NCI-H1105 (cell line): ENCODE results near the gene ARHGAP30.
A peak's percentile ranks its signal among the peaks of the same experiment; 100 is the strongest.
"Not testable (repeated sequence)": the region's sequence is repeated elsewhere in the genome, so short reads cannot be mapped to it uniquely, and the experiment has no call there.

Experiments
- DNase-seq: peaks from one replicate; lab custom pipeline; 2025; lab: John Stamatoyannopoulos, UW

The ARHGAP30 gene

DNA sequence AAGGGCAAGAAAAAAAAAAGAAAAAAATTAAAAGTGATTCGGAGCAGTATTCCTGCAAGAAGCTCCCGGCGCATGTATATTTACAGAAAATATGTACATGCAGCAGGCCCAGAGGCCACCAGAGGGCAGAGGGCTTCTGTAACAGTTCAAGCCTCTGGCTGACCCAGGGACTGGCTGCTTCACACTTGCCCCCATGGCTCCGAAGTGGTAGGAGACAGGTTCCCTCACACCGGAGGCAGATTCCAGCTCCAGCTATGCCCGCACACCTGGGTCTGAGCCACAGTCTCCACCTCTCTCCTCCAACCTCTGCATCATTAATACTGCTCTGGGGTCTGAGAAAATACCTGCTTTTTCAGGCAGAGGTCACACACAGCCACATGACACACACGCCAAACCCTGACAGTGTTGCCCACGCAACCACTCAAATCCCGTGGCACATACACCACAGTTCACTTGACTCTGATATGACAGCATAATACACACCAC, 2.2 kb upstream of the ARHGAP30 start:
- DNase-seq, result no peak

DNA sequence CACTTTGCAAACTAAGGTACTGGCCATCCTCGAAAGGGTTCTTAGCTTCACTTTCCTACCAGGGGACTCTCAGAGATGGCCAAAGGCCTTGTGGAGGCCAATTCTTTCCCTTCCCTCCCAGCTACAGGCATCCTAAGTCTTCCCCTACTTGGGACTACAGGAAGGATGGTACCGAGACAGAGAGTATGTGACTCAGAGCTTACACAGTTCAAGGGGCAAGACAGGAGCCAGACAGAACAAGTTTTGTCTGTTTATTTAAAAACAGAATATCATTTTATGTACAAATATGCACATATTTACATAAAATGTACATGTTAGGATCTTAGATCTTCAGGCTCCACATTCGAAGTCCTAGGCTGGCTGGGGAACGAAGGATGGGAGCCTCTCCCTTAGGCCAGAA, 1.1 kb upstream of the ARHGAP30 start:
- DNase-seq, result no peak

DNA sequence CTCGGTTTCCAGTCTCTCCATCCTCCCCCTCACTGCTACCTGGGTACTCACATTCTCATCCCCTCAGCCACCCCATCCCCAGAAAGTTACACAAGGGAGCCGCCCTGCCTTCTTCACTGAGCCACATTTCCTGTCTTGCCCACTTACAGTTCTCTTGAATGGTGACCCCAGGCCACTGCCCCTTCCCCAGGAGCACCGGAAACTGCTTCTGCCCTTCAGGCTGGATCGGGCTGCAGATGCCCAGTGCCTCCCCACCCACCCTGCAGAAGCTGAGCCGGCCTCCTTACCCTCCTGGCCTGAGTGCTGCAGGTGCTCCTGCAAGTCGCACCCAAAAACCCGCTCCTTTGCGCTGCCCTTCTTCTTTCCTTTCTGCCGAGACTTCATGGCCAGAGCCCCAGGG, 450 bp downstream of the ARHGAP30 start:
- no peak for DNase-seq

DNA sequence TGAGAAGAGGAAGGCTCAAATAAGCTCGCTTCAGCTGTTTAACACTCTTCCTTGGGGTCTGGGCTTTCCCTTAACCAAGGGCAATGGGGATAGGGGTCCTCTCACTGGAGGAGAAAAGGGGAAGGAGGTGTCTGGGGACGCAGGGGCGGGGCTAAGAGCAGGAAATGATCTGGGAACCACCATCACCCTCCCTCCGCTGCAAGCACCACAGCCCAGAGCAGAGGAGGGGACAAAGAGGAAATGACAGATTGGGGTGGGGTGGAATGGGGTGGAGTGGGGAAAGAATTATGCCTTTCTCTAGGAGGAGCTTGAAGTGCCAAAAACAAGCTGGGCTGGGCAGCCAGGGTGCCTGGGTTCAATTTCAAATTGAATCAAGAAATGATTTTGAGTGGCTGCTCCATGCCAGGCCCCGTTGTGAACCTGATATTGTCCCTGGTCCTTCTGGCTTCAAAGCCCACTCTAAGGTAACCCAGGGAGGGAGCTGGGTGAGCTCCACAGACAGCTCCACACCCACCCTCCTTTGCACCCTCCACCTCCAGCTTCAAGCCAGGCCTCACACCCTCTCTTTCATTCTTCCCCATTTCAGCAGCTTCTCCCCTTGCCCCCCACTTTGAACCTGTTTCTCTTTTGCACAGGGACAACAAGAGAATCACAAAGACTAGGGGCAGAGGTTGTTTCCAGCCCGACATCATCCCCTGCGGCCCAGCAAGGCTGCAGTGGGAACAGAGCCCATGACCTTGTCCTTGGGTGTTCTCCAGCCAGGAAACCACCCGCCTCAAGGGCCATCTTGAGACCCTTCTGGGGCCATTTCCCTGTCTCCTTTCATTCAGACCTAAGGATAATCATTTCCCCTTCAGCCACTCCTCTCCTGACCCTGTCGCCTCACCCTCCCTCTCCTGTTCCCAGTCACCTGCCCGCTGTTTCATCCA, 1.1 kb downstream of the ARHGAP30 start:
- no peak for DNase-seq

DNA sequence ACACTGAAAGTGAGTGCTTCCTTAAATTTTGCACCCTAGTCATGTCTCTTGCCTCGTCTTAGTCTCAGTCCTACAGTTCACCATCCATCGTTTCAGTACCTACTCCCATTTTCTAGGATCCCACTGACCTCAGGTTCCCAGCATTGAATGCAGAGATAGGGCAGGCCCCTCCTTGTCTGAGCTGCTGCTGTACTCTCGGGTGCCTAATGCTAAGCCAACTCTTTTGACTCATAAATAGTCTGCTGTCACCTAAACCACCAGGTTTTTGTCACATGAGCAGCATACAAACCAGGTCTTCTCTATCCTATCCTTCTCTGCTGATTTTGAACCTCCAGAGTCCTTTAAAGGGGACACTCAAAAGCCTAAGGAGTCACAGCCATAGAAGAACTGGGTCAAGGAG, 3.0 kb downstream of the ARHGAP30 start:
- no peak for DNase-seq

DNA sequence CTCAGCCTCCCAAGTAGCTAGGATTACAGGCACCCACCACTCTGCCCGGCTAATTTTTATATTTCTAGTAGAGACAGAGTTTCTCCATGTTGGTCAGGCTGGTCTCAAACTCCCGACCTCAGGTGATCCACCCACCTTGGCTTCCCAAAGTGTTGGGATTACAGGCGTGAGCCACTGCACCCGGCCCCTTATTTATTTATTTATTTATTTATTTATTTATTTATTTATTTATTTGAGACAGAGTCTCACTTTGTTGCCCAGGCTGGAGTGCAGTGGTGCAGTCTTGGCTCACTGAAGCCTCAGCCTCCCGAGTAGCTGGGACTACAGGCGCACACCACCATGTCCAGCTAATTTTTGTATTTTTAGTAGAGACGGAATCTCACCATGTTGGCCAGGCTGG, 4.0 kb downstream of the ARHGAP30 start:
- not testable (repeated sequence) for DNase-seq

DNA sequence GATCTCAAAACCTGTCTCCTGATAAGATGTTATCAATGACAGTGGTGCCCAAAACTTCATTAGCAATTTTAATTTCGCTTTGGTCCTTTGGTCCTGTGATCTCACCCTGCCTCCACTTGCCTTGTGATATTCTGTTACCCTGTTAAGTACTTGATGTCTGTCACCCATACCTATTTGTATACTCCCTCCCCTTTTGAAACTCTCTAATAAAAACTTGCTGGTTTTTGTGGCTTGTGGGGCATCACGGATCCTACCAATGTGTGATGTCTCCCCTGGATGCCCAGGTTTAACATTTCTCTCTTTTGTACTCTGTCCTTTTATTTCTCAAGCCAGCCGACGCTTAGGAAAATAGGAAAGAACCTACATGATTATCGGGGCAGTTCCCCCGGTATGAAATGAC, 5.8 kb downstream of the ARHGAP30 start:
- DNase-seq, result not testable (repeated sequence)

DNA sequence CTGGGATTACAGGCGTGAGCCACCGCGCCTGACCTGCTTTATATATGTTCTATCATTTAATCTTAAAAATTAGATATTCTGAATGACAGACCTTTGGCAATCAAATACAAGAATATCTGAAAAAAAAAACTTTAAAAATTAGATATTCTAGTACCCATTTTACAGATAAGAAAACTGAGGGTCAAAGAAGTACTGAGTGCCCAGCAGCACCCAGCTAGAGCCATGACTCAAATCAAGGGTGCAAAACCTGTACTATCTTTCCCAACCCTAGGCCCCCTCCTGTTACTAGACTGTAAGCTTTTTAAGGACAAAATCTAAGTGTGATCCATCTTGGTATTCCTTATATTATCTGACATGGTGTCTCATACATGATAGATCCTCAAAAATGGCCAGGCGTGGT, 8.3 kb downstream of the ARHGAP30 start:
- no peak for DNase-seq

DNA sequence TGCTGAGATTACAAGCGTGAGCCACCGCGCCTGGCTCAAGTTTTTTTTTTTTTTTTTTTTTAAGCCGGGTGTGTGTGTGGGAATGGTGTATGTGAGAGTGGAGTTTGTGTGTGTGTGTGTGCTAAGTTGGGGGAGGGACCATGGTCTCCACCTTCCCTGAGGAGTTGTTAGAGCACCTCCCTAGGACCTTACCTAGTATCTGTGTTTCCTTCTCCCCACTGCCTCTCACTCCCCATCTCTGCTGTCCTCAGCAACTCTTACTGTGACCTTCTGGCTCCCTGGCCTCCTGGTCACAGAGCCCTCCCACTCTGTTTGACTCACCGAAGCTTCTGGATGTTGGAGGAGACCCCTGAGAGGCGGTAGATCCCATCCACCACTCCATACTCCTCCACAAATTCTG, 10.4 kb downstream of the ARHGAP30 start:
- no peak for DNase-seq

DNA sequence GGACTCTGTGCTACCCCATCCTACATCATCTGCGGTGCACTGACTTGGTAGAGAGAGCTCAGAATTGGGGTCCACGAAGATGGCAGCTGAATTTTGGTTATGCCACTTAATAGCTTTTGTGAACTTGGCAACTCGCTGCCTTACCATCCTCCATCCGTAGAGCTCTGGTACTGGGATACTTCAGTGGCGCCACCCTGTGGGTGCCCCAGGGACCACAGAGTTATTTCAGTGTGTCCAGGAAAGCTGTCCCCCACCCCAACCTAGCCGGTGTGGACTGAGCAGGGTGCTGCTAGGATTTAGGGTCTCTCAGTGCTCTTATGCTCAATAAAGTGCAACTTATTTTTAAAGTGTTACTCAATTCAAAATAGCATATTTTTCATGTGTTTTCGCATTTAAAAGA, 14.9 kb downstream of the ARHGAP30 start:
- DNase-seq, result no peak

DNA sequence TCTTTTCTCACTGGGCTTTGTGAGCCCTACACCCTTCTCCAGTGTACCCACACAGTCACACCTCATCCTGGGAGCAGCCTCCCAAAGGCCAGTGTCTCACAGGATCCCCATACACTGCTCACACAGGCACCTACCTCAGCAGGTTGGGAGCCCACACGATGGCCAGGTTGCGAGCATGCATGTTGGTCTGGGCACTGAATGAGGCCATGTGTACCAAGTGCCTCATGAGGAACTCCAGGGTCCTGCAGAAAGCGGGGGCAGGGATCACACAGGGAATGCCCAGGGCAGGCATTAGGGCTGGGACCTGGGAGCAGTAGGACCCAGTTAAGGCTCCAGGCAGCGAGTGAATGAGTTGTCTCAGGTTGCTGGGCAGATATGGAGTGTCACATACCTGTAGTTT, 15.5 kb downstream of the ARHGAP30 start:
- no peak for DNase-seq

DNA sequence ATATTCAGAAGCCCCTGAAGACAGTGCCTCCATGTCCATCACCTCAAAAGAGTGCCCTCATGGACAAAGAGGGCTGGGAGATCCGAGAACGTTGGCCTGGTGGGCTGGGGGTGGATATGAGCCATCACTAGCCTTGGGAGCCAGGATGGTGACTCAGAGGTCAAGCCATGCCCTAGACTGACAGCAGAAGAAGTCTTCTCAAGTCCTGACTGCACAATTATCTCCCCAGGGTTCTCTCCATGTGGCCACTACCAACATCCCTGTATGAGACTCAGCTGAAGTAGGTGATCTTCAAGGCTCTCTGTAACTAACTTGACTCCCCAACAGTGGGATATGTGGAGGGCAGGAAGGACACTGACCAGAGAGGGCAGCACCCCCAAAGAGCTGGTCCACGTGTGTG, 16.8 kb downstream of the ARHGAP30 start:
- DNase-seq, result no peak

DNA sequence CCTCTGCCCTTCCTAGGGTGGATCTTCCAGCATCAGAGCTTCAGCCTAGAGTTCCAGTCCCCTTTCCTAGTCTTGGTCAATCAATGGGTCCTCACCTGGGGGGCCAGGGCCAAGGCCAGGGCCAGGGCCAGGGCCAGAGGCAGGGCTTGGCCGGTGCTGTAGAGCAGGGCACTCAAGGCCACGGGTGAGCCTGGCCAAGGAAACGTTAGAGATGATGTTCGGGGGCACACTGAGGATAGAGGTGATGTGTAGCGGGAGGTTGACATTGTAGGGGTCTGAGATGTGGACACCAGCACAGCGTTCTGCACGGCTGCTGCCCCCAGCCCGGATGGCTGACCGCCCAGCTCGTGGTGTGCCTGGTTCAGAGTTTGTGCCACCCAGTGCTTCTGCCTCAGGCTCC, 18.5 kb downstream of the ARHGAP30 start:
- DNase-seq, result no peak

DNA sequence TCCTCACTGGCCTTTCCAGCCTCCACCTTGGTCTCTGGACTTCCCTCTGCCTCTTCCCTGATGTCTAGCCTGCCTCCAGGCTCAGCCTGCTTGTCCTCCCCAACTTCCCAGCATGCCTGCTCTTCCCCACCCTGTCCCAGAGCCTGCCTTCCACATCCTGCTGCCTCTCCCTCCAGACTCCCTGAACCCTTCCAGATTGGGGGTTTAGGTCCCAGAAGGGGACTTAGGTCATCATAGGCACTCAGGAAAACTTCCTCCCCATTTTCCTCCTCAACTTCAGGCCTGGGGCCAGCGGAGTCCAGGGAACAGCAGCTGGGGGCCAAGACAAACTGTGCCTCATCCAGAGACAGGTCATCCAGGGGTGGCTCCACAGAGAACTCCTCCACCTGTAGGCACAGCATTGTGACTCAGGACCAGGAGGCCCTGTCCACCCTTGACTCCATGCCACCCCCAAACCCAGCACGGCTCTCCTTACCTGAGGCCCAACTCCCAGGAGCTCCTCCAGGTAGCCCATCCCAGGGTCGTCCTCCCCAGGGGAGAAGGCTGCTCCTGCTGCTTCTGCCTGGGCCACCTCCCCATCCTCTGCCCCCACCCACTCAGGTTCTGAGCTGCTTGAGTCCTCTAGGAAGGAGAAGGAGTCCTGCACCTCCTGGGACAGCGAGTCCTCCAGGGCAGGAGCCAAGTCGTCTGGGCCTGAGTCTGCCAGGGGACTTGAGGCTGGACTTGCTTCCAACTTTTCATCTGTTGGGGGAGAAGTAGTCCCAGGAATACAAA, 20.6 kb downstream of the ARHGAP30 start:
- DNase-seq, result no peak

DNA sequence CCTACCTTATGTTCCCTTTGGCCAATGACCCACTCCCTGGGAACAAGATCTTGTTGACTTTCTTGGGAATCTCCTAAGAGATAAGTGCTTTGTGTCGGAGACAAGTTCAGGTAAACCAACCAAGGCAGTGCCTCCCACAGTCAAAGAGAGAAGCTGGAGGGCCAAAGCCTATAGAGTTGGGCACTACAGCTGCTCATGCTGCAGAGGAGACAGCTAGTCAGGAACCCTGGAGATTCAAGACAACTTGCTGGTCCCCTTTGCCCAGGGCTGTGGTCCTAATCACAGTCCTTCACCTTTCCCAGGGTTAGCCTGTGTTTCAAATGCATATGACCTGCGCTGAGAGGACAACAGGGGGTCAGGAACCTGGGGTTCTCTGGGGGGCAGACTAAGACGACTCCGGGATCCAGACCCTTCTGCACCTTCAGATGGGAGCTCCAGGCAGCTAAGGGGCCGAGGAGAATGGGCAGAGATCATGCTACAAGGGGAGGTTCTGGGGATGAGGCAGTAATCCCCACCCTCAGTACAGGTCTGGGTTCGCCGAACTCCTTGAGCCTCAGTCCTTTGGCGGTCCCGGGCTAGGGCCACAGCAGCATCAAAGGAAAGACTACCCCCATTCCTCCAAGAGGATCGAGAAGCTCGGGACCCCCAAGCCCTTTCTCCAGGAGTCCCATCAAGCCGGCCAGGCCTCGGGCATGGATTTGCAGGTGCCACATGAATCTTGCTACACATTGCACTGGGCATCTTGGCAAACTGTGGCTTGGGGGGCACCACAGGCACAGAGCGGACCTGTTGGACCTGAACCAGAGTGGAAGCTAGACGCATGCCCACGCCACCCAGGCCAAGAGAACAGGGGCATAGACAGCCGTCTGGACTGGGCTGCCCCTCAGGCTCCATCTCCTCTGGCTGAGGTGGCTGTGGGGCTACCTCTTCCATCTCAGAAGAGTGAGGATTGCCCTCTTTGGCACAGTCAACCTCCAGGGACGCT, 22.0 kb downstream of the ARHGAP30 start:
- no peak for DNase-seq

DNA sequence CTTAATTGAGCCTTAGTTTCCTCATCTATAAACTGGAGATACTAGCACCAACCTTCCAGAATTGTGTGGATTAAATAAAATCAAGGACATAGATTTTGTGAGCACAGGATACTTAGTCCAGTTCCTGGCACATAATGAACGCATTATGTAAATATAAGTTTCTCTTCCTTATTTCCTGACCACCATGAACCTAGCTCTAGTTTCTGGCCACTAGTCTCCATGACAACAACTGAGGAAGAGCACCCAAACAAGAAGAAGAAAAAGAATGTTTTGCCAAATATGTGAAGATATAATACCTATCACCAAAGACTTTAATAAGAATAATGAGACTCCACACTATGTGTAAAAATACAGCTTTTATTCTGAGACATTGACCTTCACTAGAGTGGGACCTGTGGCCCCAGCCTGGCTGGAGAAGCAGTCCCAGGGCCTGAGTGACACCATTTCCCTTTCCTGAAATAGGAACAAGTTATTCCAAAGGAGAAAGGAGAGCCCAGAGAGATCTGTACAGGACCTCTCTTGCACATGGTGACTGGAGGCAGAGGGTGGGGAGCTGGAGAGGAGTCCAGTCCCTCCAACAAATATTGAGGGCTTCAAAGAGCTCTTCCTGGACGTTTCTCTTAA, 23.0 kb downstream of the ARHGAP30 start:
- DNase-seq, result no peak

DNA sequence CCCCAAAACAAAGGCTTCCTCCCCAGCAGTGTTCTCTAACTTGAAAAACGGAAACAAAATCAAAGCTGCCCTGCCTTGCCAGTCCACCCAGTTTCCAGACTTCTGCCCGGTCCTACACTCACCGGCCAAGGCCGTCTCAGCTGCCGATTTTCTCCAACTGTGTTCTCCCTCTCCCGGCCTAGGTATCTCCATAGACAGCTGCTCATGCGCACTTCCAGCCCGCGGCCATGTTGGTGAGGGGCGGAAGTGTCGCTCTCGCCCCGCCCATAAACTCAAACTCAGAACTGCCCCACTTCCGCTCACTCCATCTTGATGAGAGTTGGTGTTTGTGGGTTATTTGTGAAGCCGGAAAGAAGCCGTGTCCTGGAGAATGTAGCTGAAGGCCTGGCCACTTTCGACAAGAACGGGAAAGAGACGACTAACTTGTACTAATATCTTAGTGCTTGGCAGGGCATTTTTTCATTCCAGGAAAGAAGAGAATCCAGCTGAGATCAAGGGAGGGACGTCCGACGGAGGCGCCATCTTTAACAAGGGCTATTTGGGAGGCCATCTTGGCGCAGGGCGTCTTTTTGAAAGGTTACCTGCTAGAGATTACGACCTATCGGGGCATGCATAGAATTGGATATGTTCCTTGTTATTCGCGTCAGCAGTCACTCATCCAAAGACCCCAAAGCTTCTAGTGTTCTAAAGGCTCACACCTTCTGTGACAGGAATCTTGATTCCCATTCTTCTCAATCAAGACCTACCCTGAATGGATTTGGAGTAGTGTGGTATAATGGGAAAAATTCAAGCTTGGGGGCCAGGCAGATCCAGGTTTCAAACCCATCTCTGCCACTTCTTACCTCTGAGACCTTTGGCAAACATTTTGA, 23.7 kb downstream of the ARHGAP30 start, which contains the start of gene USF1:
USF1 (minus strand) TSS at position 242 of the 869 bp plus-strand sequence. CDS start 2,702 bp downstream, outside the sequence.
- DNase-seq, result peak; percentile 92

DNA sequence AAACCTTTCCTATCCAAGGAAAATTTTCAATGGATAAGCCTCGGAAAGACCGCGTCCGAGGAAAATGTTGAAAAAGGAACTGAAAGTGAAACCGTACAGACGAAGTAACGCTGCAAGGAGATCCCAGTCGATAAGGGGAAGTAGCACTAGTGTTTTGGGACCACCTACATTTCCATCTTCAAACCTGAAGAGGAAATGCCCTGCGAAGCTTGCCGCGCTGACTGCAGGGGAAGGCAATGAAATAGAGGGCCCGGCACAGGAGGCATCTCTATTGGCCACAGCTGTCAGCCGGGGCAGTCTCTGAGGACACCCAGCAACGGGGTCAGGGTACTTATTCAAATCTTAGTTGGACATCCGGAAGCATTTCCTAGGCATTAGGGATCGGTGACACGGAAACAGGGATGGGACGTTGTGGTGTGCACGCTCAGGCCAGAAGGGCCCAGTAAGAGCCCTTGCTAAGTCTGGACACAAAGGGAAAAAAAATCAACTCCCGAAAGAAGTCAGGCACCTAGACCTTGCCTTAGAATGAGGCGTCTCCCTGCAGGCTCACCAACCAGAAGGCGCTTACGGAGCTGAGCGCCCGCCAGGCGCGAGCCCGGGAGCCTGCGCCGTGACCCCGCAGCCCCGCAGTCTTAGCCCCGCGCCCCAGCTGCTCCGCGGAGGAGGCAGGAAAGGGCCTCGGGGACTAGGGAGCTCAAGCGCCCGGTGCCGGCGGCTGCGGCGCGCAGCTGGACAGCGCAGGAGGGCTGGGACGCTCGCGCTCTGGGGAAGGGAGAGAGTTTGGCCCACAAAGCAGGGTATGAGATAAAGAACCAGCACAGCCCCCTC, 24.6 kb downstream of the ARHGAP30 start:
- peak; percentile 8 for DNase-seq

DNA sequence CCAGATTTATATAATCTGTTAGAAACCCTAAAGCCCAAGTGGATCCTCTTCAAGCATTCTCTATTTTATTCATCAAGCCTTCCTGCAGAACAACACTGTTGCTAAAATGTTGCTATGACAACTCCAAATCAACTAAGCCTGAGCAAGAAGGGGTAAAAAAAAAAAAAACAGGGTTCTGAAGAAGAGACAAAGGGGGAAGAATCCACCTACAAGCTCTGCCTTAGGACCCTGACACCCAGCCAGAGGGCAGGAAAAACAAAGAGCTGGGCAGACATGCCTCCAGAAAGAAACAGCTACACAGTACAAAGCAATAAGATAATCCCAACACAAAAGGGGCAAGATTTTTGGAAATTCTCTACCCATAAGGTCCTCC, 25.2 kb downstream of the ARHGAP30 start:
- DNase-seq, result no peak
